A673 (cell line): Measurements from ENCODE around the gene DNAJC12. TPM values are rescaled to one million over a fixed set of nuclear protein-coding genes. Genes with fewer than 3 reads are reported as not detected.
A peak's percentile ranks its signal among the peaks of the same experiment; 100 is the strongest.

Experiments
- BruUV-seq: library from RNA; stranded (reverse); fragments of 400-500 nt; replicated peaks from 2 replicates; lab custom pipeline; 2021; lab: Mats Ljungman, UMichigan
- CTCF ChIA-PET: fragments of 300-600 bp; sonication (Branson Sonifier 250); formaldehyde crosslinking; loops from one replicate; lab custom pipeline; 2022; ENCODE audit warnings: antibody characterized with exemption; lab: Charles Lee
- POLR2A ChIA-PET: fragments of 300-600 bp; sonication (Branson Sonifier 250); formaldehyde crosslinking; loops from one replicate; lab custom pipeline; 2022; ENCODE audit warnings: antibody characterized with exemption; ENCODE audit not compliant: low non-redundant PET; lab: Charles Lee
- DNase-seq: peaks from one replicate; pipeline ENCODE4 v3.0.0-alpha.2; 2015; ENCODE audit warnings: low spot score
- H3K27ac ChIP-seq: fragments of 200-600 bp; sonication (generic); 2 replicates; pipeline ENCODE4 v1.5.1; 2016; ENCODE audit warnings: mixed run types, low read depth, mild to moderate bottlenecking, mixed read lengths, antibody characterized with exemption, low read length; ENCODE audit not compliant: poor library complexity, severe bottlenecking
- H3K27me3 ChIP-seq: fragments of 200-600 bp; sonication (generic); replicated peaks from 2 replicates; pipeline ENCODE4 v1.6.1; 2017; ENCODE audit warnings: mixed run types, low read depth, mild to moderate bottlenecking, mixed read lengths, antibody characterized with exemption, low read length; ENCODE audit not compliant: insufficient read depth, poor library complexity
- H3K36me3 ChIP-seq: fragments of 200-600 bp; sonication (generic); 2 replicates; pipeline ENCODE4 v1.6.1; 2016; ENCODE audit warnings: mixed run types, mild to moderate bottlenecking, mixed read lengths, antibody characterized with exemption, low read length; ENCODE audit not compliant: insufficient read depth, poor library complexity, severe bottlenecking
- H3K4me1 ChIP-seq: fragments of 200-600 bp; sonication (generic); 2 replicates; pipeline ENCODE4 v1.6.1; 2017; ENCODE audit warnings: mixed run types, mild to moderate bottlenecking, mixed read lengths, antibody characterized with exemption, low read length; ENCODE audit not compliant: insufficient read depth, poor library complexity, severe bottlenecking
- H3K4me3 ChIP-seq: fragments of 200-600 bp; sonication (generic); 2 replicates; pipeline ENCODE4 v1.5.1; 2016; ENCODE audit warnings: low read depth, mixed run types, mild to moderate bottlenecking, mixed read lengths, low read length; ENCODE audit not compliant: poor library complexity, severe bottlenecking
- H3K9me3 ChIP-seq: fragments of 200-600 bp; sonication (generic); 2 replicates; pipeline ENCODE4 v1.6.1; 2016; ENCODE audit warnings: mixed run types, low read depth, mild to moderate bottlenecking, mixed read lengths, antibody characterized with exemption, low read length; ENCODE audit not compliant: poor library complexity, severe bottlenecking
- CTCF ChIP-seq: fragments of 300-800, 200-600 bp; sonication (generic); conservative IDR thresholded peaks from 2 replicates; pipeline ENCODE4 v1.5.1; 2017; ENCODE audit warnings: low read depth, mild to moderate bottlenecking, antibody characterized with exemption, low read length, moderate library complexity, mixed read lengths
- EZH2 ChIP-seq: fragments of 200-600 bp; sonication (generic); IDR thresholded peaks from 2 replicates; pipeline ENCODE4 v1.6.1; 2017; ENCODE audit warnings: borderline replicate concordance, low read depth, mild to moderate bottlenecking, mixed read lengths, antibody characterized with exemption, low read length; ENCODE audit not compliant: poor library complexity, severe bottlenecking
- intact Hi-C: fragments of 100-400 bp; cut with micrococcal nuclease; formaldehyde crosslinking; loops from one replicate; pipeline ENCODE4 v1.10.0; 2022; ENCODE audit not compliant: unreplicated experiment
- total RNA-seq: library from RNA; stranded (reverse); gene quantifications from 2 replicates; pipeline ENCODE4 v1.2.3, GENCODE V29; 2021

Gene DNAJC12
- total RNA-seq, 1 experiment from 2014 or later, result 182 TPM

- Histone ChIP-seq H3K36me3 (peaks cover 52% of the 10 kb centered on the region), H3K9me3 (no peaks in the 10 kb centered on the region), H3K4me1 (peaks cover 32% of the 10 kb centered on the region), H3K4me3 (no peak overlapping the region), H3K27ac (peak overlapping the region; percentile 6), H3K27me3 (no peaks in the 10 kb centered on the region)
- no TSS peak for BruUV-seq
- no peak for TF ChIP-seq EZH2
- TF ChIP-seq CTCF, result no peak
- no peak for DNase-seq
- intact Hi-C loops, result no loop called here
- ChIA-PET POLR2A (no interaction called here), CTCF (no interaction called here)
Measured at GRCh38 chr10:67801118-67801517, 36.9 kb downstream of the DNAJC12 start.

- no peak overlapping the region for H3K4me3 ChIP-seq
- TF ChIP-seq EZH2, result no peak
- no peak for TF ChIP-seq CTCF
- intact Hi-C loops, result loop anchor here (5.0 kb wide), 1 partner anchor 37 kb away; no protein-coding TSS in a partner anchor
- no TSS peak for BruUV-seq
- ChIA-PET CTCF (no interaction called here), POLR2A (no interaction called here)
- no peaks in the 10 kb centered on the region for H3K9me3 ChIP-seq
- H3K36me3 ChIP-seq, result peaks cover under 1% of the 10 kb centered on the region
- peak; percentile 79 for DNase-seq
- H3K27me3 ChIP-seq, result no peaks in the 10 kb centered on the region
- peaks cover 62% of the 10 kb centered on the region for H3K4me1 ChIP-seq
- H3K27ac ChIP-seq, result peak overlapping the region; percentile 68
Measured at GRCh38 chr10:67794909-67795460, 43.0 kb downstream of the DNAJC12 start.

GRCh38 chr10:67794256-67794655 is 43.7 kb downstream of the DNAJC12 start:
- no peaks in the 10 kb centered on the region for H3K9me3 ChIP-seq
- no peaks in the 10 kb centered on the region for H3K36me3 ChIP-seq
- POLR2A ChIA-PET, result no interaction called here
- no peaks in the 10 kb centered on the region for H3K27me3 ChIP-seq
- H3K27ac ChIP-seq, result peak overlapping the region; percentile 68
- BruUV-seq, result no TSS peak
- intact Hi-C loops, result loop anchor here (5.0 kb wide), 1 partner anchor 38 kb away; no protein-coding TSS in a partner anchor
- CTCF ChIA-PET, result no interaction called here
- peaks cover 65% of the 10 kb centered on the region for H3K4me1 ChIP-seq
- H3K4me3 ChIP-seq, result no peak overlapping the region
- DNase-seq, result no peak
- TF ChIP-seq EZH2 (no peak), CTCF (no peak)
